DND-41 (cell line): Measurements from ENCODE around the gene RCCD1.

Experiments used
- ATAC-seq: fragments of 200-7000 bp; cut with Tn5 transposase; 3 replicates; pipeline ENCODE4 v1.9.1; 2021; ENCODE audit warnings: low read depth; ENCODE audit not compliant: insufficient read depth
- DNase-seq: peaks from one replicate; pipeline ENCODE4 v3.0.0-alpha.2; 2020
- H2AFZ ChIP-seq: 2 replicates; pipeline ENCODE4 v1.6.0; 2012; ENCODE audit warnings: low read depth, low read length
- H3K27ac ChIP-seq: 2 replicates; pipeline ENCODE4 v1.5.1; 2012; ENCODE audit warnings: low read length, inconsistent platforms
- H3K27me3 ChIP-seq: fragments of 200-600 bp; sonication (generic); 2 replicates; pipeline ENCODE4 v1.6.0; 2012; ENCODE audit warnings: low read length, mild to moderate bottlenecking, inconsistent platforms; ENCODE audit not compliant: insufficient read depth, poor library complexity
- H3K36me3 ChIP-seq: 2 replicates; pipeline ENCODE4 v1.5.1; 2012; ENCODE audit warnings: low read length, inconsistent platforms; ENCODE audit not compliant: insufficient read depth
- H3K4me1 ChIP-seq: 2 replicates; pipeline ENCODE4 v1.5.1; 2012; ENCODE audit warnings: mild to moderate bottlenecking, low read length; ENCODE audit not compliant: insufficient read depth
- H3K4me2 ChIP-seq: 2 replicates; pipeline ENCODE4 v1.6.0; 2012; ENCODE audit warnings: mild to moderate bottlenecking, moderate library complexity, low read length, inconsistent platforms; ENCODE audit not compliant: insufficient read depth
- H3K4me3 ChIP-seq, 2 experiments: fragments of 200-600 bp in 1 of 2; shearing (Covaris generic) in 1 of 2; 2 replicates each; pipeline ENCODE4 v1.5.1; 2012 to 2016; ENCODE audit warnings: inconsistent platforms in 2 of 2, low read length in 2 of 2, mild to moderate bottlenecking in 2 of 2, low read depth in 1 of 2, moderate library complexity in 1 of 2
- H3K79me2 ChIP-seq: 2 replicates; pipeline ENCODE4 v1.6.0; 2012; ENCODE audit warnings: low read length, inconsistent platforms; ENCODE audit not compliant: insufficient read depth
- H3K9ac ChIP-seq: 2 replicates; pipeline ENCODE4 v1.6.0; 2012; ENCODE audit warnings: low read depth, mild to moderate bottlenecking, inconsistent platforms, low read length, moderate library complexity
- H3K9me3 ChIP-seq: 2 replicates; pipeline ENCODE4 v1.5.1; 2012; ENCODE audit warnings: low read length, moderate library complexity, mild to moderate bottlenecking, inconsistent platforms; ENCODE audit not compliant: insufficient read depth, severe bottlenecking
- H4K20me1 ChIP-seq: 2 replicates; pipeline ENCODE4 v1.6.0; 2012; ENCODE audit warnings: low read length; ENCODE audit not compliant: insufficient read depth
- CTCF ChIP-seq: IDR thresholded peaks from 2 replicates; pipeline ENCODE4 v1.5.1; 2012; ENCODE audit warnings: borderline replicate concordance, low read length, moderate library complexity, mild to moderate bottlenecking; ENCODE audit not compliant: poor library complexity, severe bottlenecking; ENCODE audit errors: extremely low read depth
- EZH2 ChIP-seq: IDR thresholded peaks from 3 replicates; pipeline ENCODE4 v1.6.1; 2012; ENCODE audit warnings: borderline replicate concordance, low read depth, mild to moderate bottlenecking, moderate library complexity, low read length, inconsistent platforms; ENCODE audit not compliant: severe bottlenecking

RCCD1 gene

GRCh38 chr15:90950676-90951075, 4.0 kb upstream of the RCCD1 start:
- Histone ChIP-seq H4K20me1 (no peaks in the 10 kb centered on the region), H3K27me3 (no peaks in the 10 kb centered on the region), H3K79me2 (peaks cover 9% of the 10 kb centered on the region), H3K4me3 (no peak overlapping the region), H3K36me3 (peaks cover 70% of the 10 kb centered on the region), H3K4me2 (no peak overlapping the region), H2AFZ (no peak overlapping the region), H3K27ac (no peak overlapping the region), H3K9me3 (no peaks in the 10 kb centered on the region), H3K9ac (no peak overlapping the region), H3K4me1 (peaks cover 13% of the 10 kb centered on the region)
- TF ChIP-seq EZH2 = no peak
- TF ChIP-seq CTCF = no peak
- DNase-seq (no peak), ATAC-seq (no peak)

GRCh38 chr15:90952901-90953677, 1.6 kb upstream of the RCCD1 start:
- ATAC-seq = no peak
- Histone ChIP-seq H4K20me1 (peaks cover 5% of the 10 kb centered on the region; the same call in 1 of the 2 replicates), H3K79me2 (peaks cover 33% of the 10 kb centered on the region), H3K27ac (no peak overlapping the region), H3K4me3 (no peak overlapping the region), H2AFZ (no peak overlapping the region), H3K4me2 (no peak overlapping the region), H3K9me3 (no peaks in the 10 kb centered on the region), H3K36me3 (peaks cover 71% of the 10 kb centered on the region), H3K4me1 (peaks cover 26% of the 10 kb centered on the region), H3K27me3 (no peaks in the 10 kb centered on the region), H3K9ac (no peak overlapping the region)
- no peak for DNase-seq
- TF ChIP-seq EZH2 (no peak), CTCF (no peak)

- H3K9ac ChIP-seq = peak overlapping the region; percentile 99
- H3K4me2 ChIP-seq = peak overlapping the region; percentile 82
- H3K36me3 ChIP-seq = peaks cover 69% of the 10 kb centered on the region
- peak overlapping the region; percentile 59 for H2AFZ ChIP-seq
- peak overlapping the region in 1 of 2 experiments; percentile 93; a peak in 3 of 4 replicates for H3K4me3 ChIP-seq
- H3K79me2 ChIP-seq = peaks cover 35% of the 10 kb centered on the region
- H3K27me3 ChIP-seq = no peaks in the 10 kb centered on the region
- H4K20me1 ChIP-seq = peaks cover 5% of the 10 kb centered on the region; the same call in 1 of the 2 replicates
- no peak for DNase-seq
- TF ChIP-seq EZH2 (no peak), CTCF (no peak)
- H3K4me1 ChIP-seq = peaks cover 26% of the 10 kb centered on the region
- peak overlapping the region; percentile 99 for H3K27ac ChIP-seq
- no peaks in the 10 kb centered on the region for H3K9me3 ChIP-seq
- ATAC-seq = no peak
These were observed 555 bp upstream of the RCCD1 start for GRCh38 chr15:90953947-90954711.
